ENCODE measurements around the gene SLCO4A1. TPM values are rescaled to one million over a fixed set of nuclear protein-coding genes. Genes with fewer than 3 reads are reported as not detected.

SLCO4A1 gene
- total and polyA plus RNA-seq, 2 donors (not counting 1 experiment from before 2014, with no cell fraction given) = 0.50 TPM; not detected in 1

GRCh38 chr20:62688083-62688482, 45.8 kb downstream of the SLCO4A1 start:
- peaks cover 5% of the 10 kb centered on the region for H3K27me3 ChIP-seq (ENCODE audit: control insufficient read depth, insufficient read depth, low read length)
- no peaks in the 10 kb centered on the region for H3K4me1 ChIP-seq (ENCODE audit: control insufficient read depth, extremely low read depth, insufficient read depth, low read length)
- H3K4me2 ChIP-seq (ENCODE audit: extremely low read depth, insufficient read depth, low read length) = no peak overlapping the region
- H3K9me3 ChIP-seq (ENCODE audit: control insufficient read depth, insufficient read depth, low read depth, low read length) = no peaks in the 10 kb centered on the region
- H3K36me3 ChIP-seq (ENCODE audit: control insufficient read depth, insufficient read depth, low read length) = no peaks in the 10 kb centered on the region
- H3K27ac ChIP-seq (ENCODE audit: insufficient read depth, low read length) = no peak overlapping the region
- H3K9ac ChIP-seq (ENCODE audit: insufficient read depth, low read length) = no peak overlapping the region
- H3K4me3 ChIP-seq (replicated peaks in 1 of 4; ENCODE audit: control extremely low read depth in 1 of 4, insufficient read depth in 1 of 4, low read depth in 3 of 4, low read length in 4 of 4) = no peak overlapping the region
- H2AFZ ChIP-seq (ENCODE audit: low read length) = no peak overlapping the region
- TF ChIP-seq, protein P1, sequence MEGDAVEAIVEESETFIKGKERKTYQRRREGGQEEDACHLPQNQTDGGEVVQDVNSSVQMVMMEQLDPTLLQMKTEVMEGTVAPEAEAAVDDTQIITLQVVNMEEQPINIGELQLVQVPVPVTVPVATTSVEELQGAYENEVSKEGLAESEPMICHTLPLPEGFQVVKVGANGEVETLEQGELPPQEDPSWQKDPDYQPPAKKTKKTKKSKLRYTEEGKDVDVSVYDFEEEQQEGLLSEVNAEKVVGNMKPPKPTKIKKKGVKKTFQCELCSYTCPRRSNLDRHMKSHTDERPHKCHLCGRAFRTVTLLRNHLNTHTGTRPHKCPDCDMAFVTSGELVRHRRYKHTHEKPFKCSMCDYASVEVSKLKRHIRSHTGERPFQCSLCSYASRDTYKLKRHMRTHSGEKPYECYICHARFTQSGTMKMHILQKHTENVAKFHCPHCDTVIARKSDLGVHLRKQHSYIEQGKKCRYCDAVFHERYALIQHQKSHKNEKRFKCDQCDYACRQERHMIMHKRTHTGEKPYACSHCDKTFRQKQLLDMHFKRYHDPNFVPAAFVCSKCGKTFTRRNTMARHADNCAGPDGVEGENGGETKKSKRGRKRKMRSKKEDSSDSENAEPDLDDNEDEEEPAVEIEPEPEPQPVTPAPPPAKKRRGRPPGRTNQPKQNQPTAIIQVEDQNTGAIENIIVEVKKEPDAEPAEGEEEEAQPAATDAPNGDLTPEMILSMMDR (conservative IDR thresholded peaks at IDR 0.05 in 1 of 2, IDR thresholded peaks at IDR 0.05 in 1 of 2; ENCODE audit: low read depth in 1 of 2, low read length in 2 of 2) = no peak
- no peaks in the 10 kb centered on the region for H4K20me1 ChIP-seq (ENCODE audit: control insufficient read depth, extremely low read depth, insufficient read depth, low read length)
- DNase-seq (ENCODE audit: low read depth in 2 of 2) = no peak
- no peaks in the 10 kb centered on the region for H3K79me2 ChIP-seq (ENCODE audit: control insufficient read depth, insufficient read depth, low read length)

DNA sequence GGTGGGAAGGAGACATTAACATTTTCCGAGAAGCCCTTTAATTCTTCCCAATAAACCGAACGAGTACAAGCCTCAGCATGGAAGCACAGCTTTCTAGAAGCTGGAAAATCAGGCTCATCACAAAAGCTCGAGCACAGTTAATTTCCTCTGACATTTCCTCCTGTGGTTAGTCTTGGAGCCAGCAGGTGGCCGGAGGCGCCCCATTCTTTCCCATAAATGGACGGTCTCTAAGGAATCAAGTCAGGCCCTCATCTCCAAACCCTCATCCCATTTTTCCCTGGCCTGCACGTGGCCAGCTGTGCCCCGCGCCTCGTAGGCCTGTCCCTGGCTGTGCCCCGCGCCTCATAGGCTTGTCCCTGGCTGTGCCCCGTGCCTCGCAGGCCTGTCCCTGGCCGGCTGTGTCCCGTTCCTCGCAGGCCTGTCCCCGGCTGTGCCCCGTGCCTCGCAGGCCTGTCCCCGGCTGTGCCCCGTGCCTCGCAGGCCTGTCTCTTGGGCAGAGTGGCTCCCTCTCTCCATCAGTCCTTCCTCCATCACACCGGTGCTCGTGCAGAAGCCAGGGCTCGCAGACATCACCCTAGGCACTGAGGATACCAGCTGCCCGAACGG, 46.7 kb downstream of the SLCO4A1 start:
- peak in 1 of 2 donors; percentile 21 for DNase-seq (ENCODE audit: low read depth in 2 of 2)
- Histone ChIP-seq H3K27me3 (ENCODE audit: control insufficient read depth, insufficient read depth, low read length) (peaks cover 6% of the 10 kb centered on the region), H3K4me2 (ENCODE audit: extremely low read depth, insufficient read depth, low read length) (no peak overlapping the region), H3K36me3 (ENCODE audit: control insufficient read depth, insufficient read depth, low read length) (no peaks in the 10 kb centered on the region), H3K27ac (ENCODE audit: insufficient read depth, low read length) (no peak overlapping the region), H3K9ac (ENCODE audit: insufficient read depth, low read length) (no peak overlapping the region), H2AFZ (ENCODE audit: low read length) (no peak overlapping the region), H3K9me3 (ENCODE audit: control insufficient read depth, insufficient read depth, low read depth, low read length) (no peaks in the 10 kb centered on the region), H3K4me3 (replicated peaks in 1 of 4; ENCODE audit: control extremely low read depth in 1 of 4, insufficient read depth in 1 of 4, low read depth in 3 of 4, low read length in 4 of 4) (no peak overlapping the region), H3K4me1 (ENCODE audit: control insufficient read depth, extremely low read depth, insufficient read depth, low read length) (no peaks in the 10 kb centered on the region), H3K79me2 (ENCODE audit: control insufficient read depth, insufficient read depth, low read length) (no peaks in the 10 kb centered on the region), H4K20me1 (ENCODE audit: control insufficient read depth, extremely low read depth, insufficient read depth, low read length) (no peaks in the 10 kb centered on the region)
- TF ChIP-seq EZH2 (IDR thresholded peaks at IDR 0.05; ENCODE audit: low read length, missing control alignments) = no peak
- TF ChIP-seq, protein P1 (conservative IDR thresholded peaks at IDR 0.05 in 1 of 2, IDR thresholded peaks at IDR 0.05 in 1 of 2; ENCODE audit: low read depth in 1 of 2, low read length in 2 of 2) = peak in 1 of 2 donors; percentile 11

DNA sequence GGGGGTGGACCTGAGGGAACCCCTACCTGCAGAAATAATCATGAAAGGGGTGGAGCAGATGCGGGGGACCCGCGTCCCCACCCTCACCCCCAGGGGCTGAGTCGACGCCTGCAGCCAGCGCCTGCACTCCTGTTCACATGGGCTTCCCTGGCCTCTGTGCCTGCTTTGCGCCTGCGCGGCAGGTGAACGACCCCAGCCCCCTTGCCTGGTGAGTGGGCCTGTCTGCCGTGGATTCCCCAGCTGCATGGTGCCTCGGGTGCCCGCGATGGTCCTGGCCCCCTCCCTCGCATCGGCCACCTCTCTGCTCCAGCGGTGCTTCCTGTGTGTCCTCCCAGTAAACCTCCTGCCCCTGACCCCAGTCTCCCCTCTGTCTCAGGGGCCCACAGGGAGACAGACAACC, 47.6 kb downstream of the SLCO4A1 start:
- Histone ChIP-seq H3K27ac (ENCODE audit: insufficient read depth, low read length) (no peak overlapping the region), H3K4me1 (ENCODE audit: control insufficient read depth, extremely low read depth, insufficient read depth, low read length) (no peaks in the 10 kb centered on the region), H3K4me3 (replicated peaks in 1 of 4; ENCODE audit: control extremely low read depth in 1 of 4, insufficient read depth in 1 of 4, low read depth in 3 of 4, low read length in 4 of 4) (no peak overlapping the region), H3K9me3 (ENCODE audit: control insufficient read depth, insufficient read depth, low read depth, low read length) (no peaks in the 10 kb centered on the region), H2AFZ (ENCODE audit: low read length) (no peak overlapping the region), H3K4me2 (ENCODE audit: extremely low read depth, insufficient read depth, low read length) (no peak overlapping the region), H3K36me3 (ENCODE audit: control insufficient read depth, insufficient read depth, low read length) (no peaks in the 10 kb centered on the region), H4K20me1 (ENCODE audit: control insufficient read depth, extremely low read depth, insufficient read depth, low read length) (no peaks in the 10 kb centered on the region), H3K27me3 (ENCODE audit: control insufficient read depth, insufficient read depth, low read length) (peaks cover 12% of the 10 kb centered on the region), H3K79me2 (ENCODE audit: control insufficient read depth, insufficient read depth, low read length) (no peaks in the 10 kb centered on the region), H3K9ac (ENCODE audit: insufficient read depth, low read length) (no peak overlapping the region)
- no peak for DNase-seq (ENCODE audit: low read depth in 2 of 2)
- no peak for TF ChIP-seq EZH2 (IDR thresholded peaks at IDR 0.05; ENCODE audit: low read length, missing control alignments)
- TF ChIP-seq, protein P1 (conservative IDR thresholded peaks at IDR 0.05 in 1 of 2, IDR thresholded peaks at IDR 0.05 in 1 of 2; ENCODE audit: low read depth in 1 of 2, low read length in 2 of 2) = no peak

Data from fibroblast of lung (primary cell).